HepG2 (cell line): Measurements from ENCODE around the gene TRPV5. TPM values are rescaled to one million over a fixed set of nuclear protein-coding genes. Genes with fewer than 3 reads are reported as not detected.

ENCODE experiments used
- ATAC-seq: fragments of 200-7000 bp; cut with Tn5 transposase; 3 replicates; pipeline ENCODE4 v1.9.1; 2020; ENCODE audit warnings: mild to moderate bottlenecking, moderate library complexity
- BruUV-seq: library from RNA; stranded (reverse); fragments of 400-500 nt; replicated peaks from 2 replicates; lab custom pipeline; 2021; lab: Mats Ljungman, UMichigan
- CTCF ChIA-PET: fragments of 300-600 bp; formaldehyde crosslinking; extraction: SDS; loops from one replicate; lab custom pipeline; 2021; ENCODE audit warnings: low total read pairs, inconsistent platforms, low intra/inter-chr PET ratio; lab: Yijun Ruan, JAX
- POLR2A ChIA-PET: fragments of 350-600 bp; sonication (Branson Sonifier 250); formaldehyde crosslinking; loops from one replicate; lab custom pipeline; 2020; ENCODE audit warnings: antibody characterized with exemption, inconsistent platforms; lab: Yijun Ruan, JAX
- DNase-seq: peaks from one replicate; pipeline ENCODE4 v3.0.0-alpha.2; 2015; ENCODE audit warnings: low spot score
- FAIRE-seq: peaks from 3 replicates; lab custom pipeline; 2011; peaks lifted over from hg19 to GRCh38; lab: Jason Lieb, UNC
- H2AFZ ChIP-seq: one replicate; pipeline ENCODE4 v1.6.1; 2011; ENCODE audit warnings: low read length, inconsistent platforms
- H3K27ac ChIP-seq: fragments of 300-600 bp; 3 replicates; pipeline ENCODE4 v1.8.0; 2011; ENCODE audit warnings: mixed run types, mild to moderate bottlenecking, mixed read lengths, low read length, inconsistent platforms; ENCODE audit not compliant: insufficient read depth; ENCODE audit errors: extremely low read length
- H3K27me3 ChIP-seq, 2 experiments: fragments of 200-600 bp in 1 of 2; 2 replicates in 1 of 2; 3 replicates in 1 of 2; pipeline versions ENCODE4 v1.6.0 to v1.8.0; 2011; ENCODE audit warnings: low read length in 2 of 2, mild to moderate bottlenecking in 2 of 2, moderate library complexity in 2 of 2, inconsistent platforms in 1 of 2; ENCODE audit not compliant: insufficient read depth in 2 of 2, control insufficient read depth in 1 of 2
- H3K36me3 ChIP-seq, 2 experiments: fragments of 200-600 bp in 1 of 2; replicated peaks in 1 of 2; 2 replicates in 1 of 2; 3 replicates in 1 of 2; pipeline versions ENCODE4 v1.5.1 to v1.8.0; 2011; ENCODE audit warnings: low read length in 2 of 2, inconsistent platforms in 1 of 2; ENCODE audit not compliant: insufficient read depth in 2 of 2, control insufficient read depth in 1 of 2
- H3K4me1 ChIP-seq: 2 replicates; pipeline ENCODE4 v1.5.1; 2012; ENCODE audit warnings: low read length, inconsistent platforms; ENCODE audit not compliant: insufficient read depth
- H3K4me2 ChIP-seq: 2 replicates; pipeline ENCODE4 v1.6.0; 2011; ENCODE audit warnings: low read depth, low read length, inconsistent platforms
- H3K4me3 ChIP-seq, 3 experiments: fragments of 200-600 bp in 1 of 3; sonication (generic), shearing (Covaris generic) in 1 of 3; replicated peaks in 1 of 3; 2 replicates each; pipeline ENCODE4 v1.5.1; 2011 to 2016; ENCODE audit warnings: low read length in 3 of 3, inconsistent platforms in 2 of 3, low read depth in 2 of 3, mild to moderate bottlenecking in 2 of 3, control low read depth in 1 of 3, mixed read lengths in 1 of 3; ENCODE audit not compliant: insufficient read depth in 1 of 3
- H3K79me2 ChIP-seq: one replicate; pipeline ENCODE4 v1.6.1; 2011; ENCODE audit warnings: low read length, inconsistent platforms; ENCODE audit not compliant: insufficient read depth
- H3K9ac ChIP-seq: 2 replicates; pipeline ENCODE4 v1.6.0; 2011; ENCODE audit warnings: mild to moderate bottlenecking, low read depth, low read length, inconsistent platforms; ENCODE audit not compliant: insufficient read depth
- H3K9me3 ChIP-seq: 2 replicates; pipeline ENCODE4 v1.5.1; 2012; ENCODE audit warnings: mild to moderate bottlenecking, low read length
- H4K20me1 ChIP-seq: 2 replicates; pipeline ENCODE4 v1.6.0; 2011; ENCODE audit warnings: inconsistent platforms, mild to moderate bottlenecking, low read length, moderate library complexity; ENCODE audit not compliant: insufficient read depth
- CSRNP1 ChIP-seq: sonication (generic); formaldehyde crosslinking; IDR thresholded peaks from 2 replicates; pipeline ENCODE4 v1.8.1; 2023; ENCODE audit warnings: mild to moderate bottlenecking, missing genetic modification reagents
- ERF ChIP-seq: IDR thresholded peaks from 2 replicates; pipeline ENCODE4 v1.6.1; 2018; ENCODE audit warnings: missing biosample characterization, missing genetic modification reagents
- HNF1B ChIP-seq: sonication (generic); formaldehyde crosslinking; IDR thresholded peaks from 2 replicates; pipeline ENCODE4 v1.5.1; 2020; ENCODE audit warnings: mild to moderate bottlenecking, moderate library complexity, missing genetic modification reagents
- HNF4A ChIP-seq: sonication (generic); formaldehyde crosslinking; IDR thresholded peaks from 2 replicates; pipeline ENCODE4 v1.4.0; 2020; ENCODE audit warnings: missing genetic modification reagents
- MAFF ChIP-seq: IDR thresholded peaks from 2 replicates; pipeline ENCODE4 v1.6.1; 2011; ENCODE audit warnings: low read depth, low read length, improper control_type of control experiment
- NR2F1 ChIP-seq, 2 experiments: fragments of 450-650 bp in 1 of 2; formaldehyde crosslinking in 1 of 2; IDR thresholded peaks; 2 replicates each; pipeline versions ENCODE4 v1.5.0 to v1.6.1; 2016 to 2020; ENCODE audit warnings: mild to moderate bottlenecking in 1 of 2, missing compliant biosample characterization in 1 of 2, missing genetic modification reagents in 1 of 2, moderate library complexity in 1 of 2
- RXRB ChIP-seq: IDR thresholded peaks from 2 replicates; pipeline ENCODE4 v1.6.1; 2016; ENCODE audit warnings: borderline replicate concordance, missing genetic modification reagents, missing compliant biosample characterization
- ZBTB42 ChIP-seq: sonication (generic); formaldehyde crosslinking; IDR thresholded peaks from 2 replicates; pipeline ENCODE4 v1.5.0; 2020; ENCODE audit warnings: mild to moderate bottlenecking, missing genetic modification reagents
- ZNF589 ChIP-seq: sonication (generic); formaldehyde crosslinking; conservative IDR thresholded peaks from 2 replicates; pipeline ENCODE4 v1.8.0; 2022; ENCODE audit warnings: mild to moderate bottlenecking, moderate library complexity, missing genetic modification reagents
- ZNF616 ChIP-seq: sonication (generic); formaldehyde crosslinking; IDR thresholded peaks from 2 replicates; pipeline ENCODE4 v1.5.0; 2020; ENCODE audit warnings: low read depth, mild to moderate bottlenecking, missing genetic modification reagents
- ZNF678 ChIP-seq: sonication (generic); formaldehyde crosslinking; IDR thresholded peaks from 2 replicates; pipeline ENCODE4 v1.4.0; 2020; ENCODE audit warnings: mild to moderate bottlenecking, missing genetic modification reagents
- WGBS: methylation state at CpG from one replicate; pipeline ENCODE4 v1.1.6; 2017; ENCODE audit warnings: low lambda C conversion rate; 5-methylcytosine and 5-hydroxymethylcytosine counted together
- in situ Hi-C: cut with HindIII; loops from 2 replicates; pipeline ENCODE4 v1.10.0; 2017; ENCODE audit warnings: low pct_unique_long_range_greater_than_20kb; ENCODE audit not compliant: extremely low pct_ligation_motif_present
- intact Hi-C: fragments of 100-400 bp; cut with micrococcal nuclease; formaldehyde crosslinking; loops from one replicate; pipeline ENCODE4 v1.10.0; 2022; ENCODE audit not compliant: unreplicated experiment
- polyA plus RNA-seq, 8 experiments: library from polyadenylated mRNA; depleted of rRNA in 3 of 8; stranded (reverse) in 7 of 8; unstranded in 1 of 8; fragments of >200 nt; fragmentation: Illumina TruSeq in 4 of 8; extraction: Trizol in 4 of 8; gene quantifications; 2 replicates each; pipeline versions ENCODE4 v1.2.1 to v1.2.3, GENCODE V29; 2011 to 2016; ENCODE audit warnings: low read depth in 4 of 8, missing spikeins in 1 of 8, mixed read lengths in 1 of 8; ENCODE audit not compliant: insufficient read depth in 1 of 8
- total RNA-seq, 5 experiments: library from RNA; depleted of rRNA; stranded (reverse); fragments of >200 nt; fragmentation: Illumina TruSeq; extraction: Trizol; gene quantifications; 2 replicates each; pipeline ENCODE4 v1.2.3, GENCODE V29; 2016; ENCODE audit warnings: low read depth in 1 of 5
- TF ChIP-seq, protein P1 (sequence below): sonication (generic); formaldehyde crosslinking; IDR thresholded peaks from 2 replicates; pipeline ENCODE4 v1.8.0; 2022; ENCODE audit warnings: missing genetic modification reagents, mild to moderate bottlenecking, moderate library complexity, borderline replicate concordance
- TF ChIP-seq, protein P2 (sequence below): sonication (generic); formaldehyde crosslinking; IDR thresholded peaks from 2 replicates; pipeline ENCODE4 v1.4.0; 2020; ENCODE audit warnings: missing genetic modification reagents, borderline replicate concordance
- TF ChIP-seq, protein P3 (sequence below): sonication (generic); formaldehyde crosslinking; IDR thresholded peaks from 2 replicates; pipeline ENCODE4 v1.5.0; 2020; ENCODE audit warnings: mild to moderate bottlenecking, missing genetic modification reagents, moderate library complexity

Gene TRPV5
- total and polyA plus RNA-seq, 2 of the 13 experiments (the other 11 are each of a cell fraction or from before 2014, with no cell fraction given), result not detected

DNA sequence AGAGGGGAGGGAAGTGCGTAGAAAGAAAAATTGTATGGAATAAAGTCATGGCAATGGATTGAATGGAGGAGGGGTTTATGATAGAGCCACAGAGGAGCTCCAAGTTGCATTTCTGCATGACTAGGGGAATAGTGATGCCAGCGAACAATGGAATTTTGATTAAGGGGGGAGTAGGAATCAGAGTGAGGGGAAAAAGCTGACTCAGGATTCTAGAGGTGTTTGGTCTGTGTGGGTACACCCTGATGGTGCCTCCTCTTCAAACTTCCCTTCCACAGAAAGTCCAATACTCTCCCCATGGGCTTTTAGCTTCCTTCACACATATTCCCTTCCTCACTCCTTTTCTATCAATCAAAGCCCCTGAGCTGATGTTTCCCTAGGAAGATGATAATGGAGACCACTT lies 30.4 kb upstream of the TRPV5 start:
- Histone ChIP-seq H4K20me1 (no peaks in the 10 kb centered on the region), H3K79me2 (no peaks in the 10 kb centered on the region), H3K4me1 (no peaks in the 10 kb centered on the region), H3K9ac (no peak overlapping the region), H2AFZ (no peak overlapping the region), H3K27me3 (0 out of 5 replicates have a peak, but pooled peaks cover 0 to 3% of the 10 kb centered on the region in 2 experiments), H3K9me3 (no peaks in the 10 kb centered on the region), H3K36me3 (no peaks in the 10 kb centered on the region), H3K4me2 (no peak overlapping the region), H3K4me3 (no peak overlapping the region), H3K27ac (no peak overlapping the region)
- DNase-seq (no peak), ATAC-seq (no peak), FAIRE-seq (no peak)
- intact Hi-C loops, result no loop called here
- in situ Hi-C loops, result no loop called here
- no TSS peak for BruUV-seq
- 0% methylated on average over 2 of the region's 2 CpGs for WGBS
- ChIA-PET CTCF (no interaction called here), POLR2A (no interaction called here)
- TF ChIP-seq ZBTB42 (CRISPR knock-in tag) (no peak), ERF (no peak), NR2F1 (CRISPR knock-in tag; IDR thresholded peaks at IDR 0.05) (no peak), ZNF589 (CRISPR knock-in tag) (no peak), CSRNP1 (no peak), HNF1B (CRISPR knock-in tag) (no peak), ZNF616 (CRISPR knock-in tag) (no peak), HNF4A (CRISPR knock-in tag) (no peak), RXRB (CRISPR knock-in tag) (no peak), ZNF678 (no peak), MAFF (peak; percentile 72)
- TF ChIP-seq, protein P1, sequence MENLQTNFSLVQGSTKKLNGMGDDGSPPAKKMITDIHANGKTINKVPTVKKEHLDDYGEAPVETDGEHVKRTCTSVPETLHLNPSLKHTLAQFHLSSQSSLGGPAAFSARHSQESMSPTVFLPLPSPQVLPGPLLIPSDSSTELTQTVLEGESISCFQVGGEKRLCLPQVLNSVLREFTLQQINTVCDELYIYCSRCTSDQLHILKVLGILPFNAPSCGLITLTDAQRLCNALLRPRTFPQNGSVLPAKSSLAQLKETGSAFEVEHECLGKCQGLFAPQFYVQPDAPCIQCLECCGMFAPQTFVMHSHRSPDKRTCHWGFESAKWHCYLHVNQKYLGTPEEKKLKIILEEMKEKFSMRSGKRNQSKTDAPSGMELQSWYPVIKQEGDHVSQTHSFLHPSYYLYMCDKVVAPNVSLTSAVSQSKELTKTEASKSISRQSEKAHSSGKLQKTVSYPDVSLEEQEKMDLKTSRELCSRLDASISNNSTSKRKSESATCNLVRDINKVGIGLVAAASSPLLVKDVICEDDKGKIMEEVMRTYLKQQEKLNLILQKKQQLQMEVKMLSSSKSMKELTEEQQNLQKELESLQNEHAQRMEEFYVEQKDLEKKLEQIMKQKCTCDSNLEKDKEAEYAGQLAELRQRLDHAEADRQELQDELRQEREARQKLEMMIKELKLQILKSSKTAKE (CRISPR knock-in tag), result no peak
- TF ChIP-seq, protein P2, sequence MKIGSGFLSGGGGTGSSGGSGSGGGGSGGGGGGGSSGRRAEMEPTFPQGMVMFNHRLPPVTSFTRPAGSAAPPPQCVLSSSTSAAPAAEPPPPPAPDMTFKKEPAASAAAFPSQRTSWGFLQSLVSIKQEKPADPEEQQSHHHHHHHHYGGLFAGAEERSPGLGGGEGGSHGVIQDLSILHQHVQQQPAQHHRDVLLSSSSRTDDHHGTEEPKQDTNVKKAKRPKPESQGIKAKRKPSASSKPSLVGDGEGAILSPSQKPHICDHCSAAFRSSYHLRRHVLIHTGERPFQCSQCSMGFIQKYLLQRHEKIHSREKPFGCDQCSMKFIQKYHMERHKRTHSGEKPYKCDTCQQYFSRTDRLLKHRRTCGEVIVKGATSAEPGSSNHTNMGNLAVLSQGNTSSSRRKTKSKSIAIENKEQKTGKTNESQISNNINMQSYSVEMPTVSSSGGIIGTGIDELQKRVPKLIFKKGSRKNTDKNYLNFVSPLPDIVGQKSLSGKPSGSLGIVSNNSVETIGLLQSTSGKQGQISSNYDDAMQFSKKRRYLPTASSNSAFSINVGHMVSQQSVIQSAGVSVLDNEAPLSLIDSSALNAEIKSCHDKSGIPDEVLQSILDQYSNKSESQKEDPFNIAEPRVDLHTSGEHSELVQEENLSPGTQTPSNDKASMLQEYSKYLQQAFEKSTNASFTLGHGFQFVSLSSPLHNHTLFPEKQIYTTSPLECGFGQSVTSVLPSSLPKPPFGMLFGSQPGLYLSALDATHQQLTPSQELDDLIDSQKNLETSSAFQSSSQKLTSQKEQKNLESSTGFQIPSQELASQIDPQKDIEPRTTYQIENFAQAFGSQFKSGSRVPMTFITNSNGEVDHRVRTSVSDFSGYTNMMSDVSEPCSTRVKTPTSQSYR (CRISPR knock-in tag), result no peak
- TF ChIP-seq, protein P3, sequence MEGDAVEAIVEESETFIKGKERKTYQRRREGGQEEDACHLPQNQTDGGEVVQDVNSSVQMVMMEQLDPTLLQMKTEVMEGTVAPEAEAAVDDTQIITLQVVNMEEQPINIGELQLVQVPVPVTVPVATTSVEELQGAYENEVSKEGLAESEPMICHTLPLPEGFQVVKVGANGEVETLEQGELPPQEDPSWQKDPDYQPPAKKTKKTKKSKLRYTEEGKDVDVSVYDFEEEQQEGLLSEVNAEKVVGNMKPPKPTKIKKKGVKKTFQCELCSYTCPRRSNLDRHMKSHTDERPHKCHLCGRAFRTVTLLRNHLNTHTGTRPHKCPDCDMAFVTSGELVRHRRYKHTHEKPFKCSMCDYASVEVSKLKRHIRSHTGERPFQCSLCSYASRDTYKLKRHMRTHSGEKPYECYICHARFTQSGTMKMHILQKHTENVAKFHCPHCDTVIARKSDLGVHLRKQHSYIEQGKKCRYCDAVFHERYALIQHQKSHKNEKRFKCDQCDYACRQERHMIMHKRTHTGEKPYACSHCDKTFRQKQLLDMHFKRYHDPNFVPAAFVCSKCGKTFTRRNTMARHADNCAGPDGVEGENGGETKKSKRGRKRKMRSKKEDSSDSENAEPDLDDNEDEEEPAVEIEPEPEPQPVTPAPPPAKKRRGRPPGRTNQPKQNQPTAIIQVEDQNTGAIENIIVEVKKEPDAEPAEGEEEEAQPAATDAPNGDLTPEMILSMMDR (CRISPR knock-in tag), result no peak
